HG03139 (cell line): Measurements from ENCODE around the gene SYNDIG1.
A peak's percentile ranks its signal among the peaks of the same experiment; 100 is the strongest.

Experiments
- ATAC-seq: cut with Tn5 transposase; IDR thresholded peaks from one replicate; pipeline ENCODE4 v1.9.1; 2021; ENCODE audit not compliant: unreplicated experiment

SYNDIG1 gene

GRCh38 chr20:24630486-24631172 is 161.2 kb downstream of the SYNDIG1 start:
- no peak for ATAC-seq

GRCh38 chr20:24631173-24631505 is 161.7 kb downstream of the SYNDIG1 start:
- no peak for ATAC-seq

GRCh38 chr20:24632581-24632980 is 163.2 kb downstream of the SYNDIG1 start:
- ATAC-seq: no peak

GRCh38 chr20:24633026-24633425 is 163.6 kb downstream of the SYNDIG1 start:
- no peak for ATAC-seq

- ATAC-seq: no peak
Observed at GRCh38 chr20:24633521-24633920, 164.1 kb downstream of the SYNDIG1 start.

- no peak for ATAC-seq
Observed at GRCh38 chr20:24634855-24635254, 165.4 kb downstream of the SYNDIG1 start.

- no peak for ATAC-seq
Observed at GRCh38 chr20:24636626-24637025, 167.2 kb downstream of the SYNDIG1 start.

GRCh38 chr20:24637087-24637486 is 167.7 kb downstream of the SYNDIG1 start:
- ATAC-seq: no peak

GRCh38 chr20:24637941-24638340 is 168.5 kb downstream of the SYNDIG1 start:
- no peak for ATAC-seq

GRCh38 chr20:24638591-24639548 is 169.4 kb downstream of the SYNDIG1 start:
- ATAC-seq: no peak

- ATAC-seq: no peak
Observed at GRCh38 chr20:24640276-24640675, 170.8 kb downstream of the SYNDIG1 start.

- no peak for ATAC-seq
Observed at GRCh38 chr20:24640686-24641085, 171.3 kb downstream of the SYNDIG1 start.

GRCh38 chr20:24643731-24644626 is 174.6 kb downstream of the SYNDIG1 start:
- ATAC-seq: no peak

GRCh38 chr20:24646321-24646720 is 176.9 kb downstream of the SYNDIG1 start:
- no peak for ATAC-seq

- no peak for ATAC-seq
Observed at GRCh38 chr20:24647713-24648112, 178.3 kb downstream of the SYNDIG1 start.

GRCh38 chr20:24648481-24648880 is 179.1 kb downstream of the SYNDIG1 start:
- ATAC-seq: peak; percentile 14

- ATAC-seq: peak; percentile 46
Observed at GRCh38 chr20:24648919-24649318, 179.5 kb downstream of the SYNDIG1 start.

- ATAC-seq: no peak
Observed at GRCh38 chr20:24649787-24650490, 180.5 kb downstream of the SYNDIG1 start.

- ATAC-seq: no peak
Observed at GRCh38 chr20:24651171-24651975, 181.9 kb downstream of the SYNDIG1 start.

- no peak for ATAC-seq
Observed at GRCh38 chr20:24651976-24652345, 182.5 kb downstream of the SYNDIG1 start.
